ENCODE results near the gene RTN4RL1. TPM values are rescaled to one million over a fixed set of nuclear protein-coding genes. Genes with fewer than 3 reads are reported as not detected.

The RTN4RL1 gene
- total RNA-seq, 1 donor from 2014 or later, result 3.7 TPM

DNA sequence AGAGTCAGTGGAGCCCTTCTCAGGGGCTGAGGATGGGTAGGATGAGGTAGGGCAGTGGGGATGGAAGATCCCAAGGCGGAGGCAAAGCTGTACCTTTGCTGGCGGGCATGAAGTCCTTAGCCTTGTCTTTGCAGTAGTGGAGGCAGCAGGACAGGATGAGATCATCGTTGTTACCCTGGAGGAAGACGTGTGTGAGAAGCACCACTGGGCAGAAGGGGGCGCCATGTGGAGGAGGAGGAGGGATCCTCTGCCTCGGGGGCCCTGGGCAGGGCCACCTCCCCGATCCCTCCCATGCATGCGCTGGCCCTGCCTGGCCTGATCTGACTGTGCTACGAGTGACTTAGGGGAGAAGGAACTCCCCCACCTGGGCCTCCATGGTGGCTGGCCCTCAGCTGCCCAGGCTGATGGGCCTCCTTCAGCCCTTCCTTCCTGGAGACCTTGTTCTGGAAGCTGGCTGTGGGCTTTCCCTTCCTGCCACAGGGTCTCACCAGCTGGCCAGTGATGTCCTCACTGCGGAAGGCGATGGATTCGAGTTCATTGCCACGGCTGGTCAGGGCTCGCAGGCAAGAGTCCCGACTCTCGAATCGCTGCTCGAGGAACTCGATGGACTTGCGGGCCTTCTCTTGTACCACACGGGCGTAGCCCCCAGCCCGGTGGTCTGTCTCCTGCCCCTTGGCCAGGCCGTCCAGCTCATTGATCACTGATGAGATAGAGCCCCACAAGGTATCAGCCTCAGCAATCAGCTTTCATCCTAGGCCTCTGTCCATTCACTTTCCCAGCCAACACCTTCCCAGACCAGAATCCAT lies 40.0 kb upstream of the RTN4RL1 start:
- peaks cover 70% of the 10 kb centered on the region for H3K4me1 ChIP-seq
- TF ChIP-seq CTCF (IDR thresholded peaks at IDR 0.05) (no peak), POLR2A (IDR thresholded peaks at IDR 0.05) (no peak), POLR2AphosphoS5 (IDR thresholded peaks at IDR 0.05; ENCODE audit: insufficient read depth in 1 of 2, low read depth in 1 of 2) (no peak)
- intact Hi-C loops (cut with DNase I), result no loop called here
- H3K36me3 ChIP-seq, result peaks cover 0 to 12% of the 10 kb centered on the region in 2 donors
- DNase-seq (ENCODE audit: extremely low spot score in 2 of 2), result no peak
- H3K27ac ChIP-seq, result peak overlapping the region; percentile 95
- no peaks in the 10 kb centered on the region for H3K9me3 ChIP-seq
- H3K27me3 ChIP-seq, result no peaks in the 10 kb centered on the region
- H3K4me3 ChIP-seq, result no peak overlapping the region

GRCh38 chr17:2064520-2064971 lies 39.4 kb upstream of the RTN4RL1 start:
- no peaks in the 10 kb centered on the region for H3K27me3 ChIP-seq
- H3K4me1 ChIP-seq, result peaks cover 76% of the 10 kb centered on the region
- TF ChIP-seq CTCF (IDR thresholded peaks at IDR 0.05) (no peak), POLR2AphosphoS5 (IDR thresholded peaks at IDR 0.05; ENCODE audit: insufficient read depth in 1 of 2, low read depth in 1 of 2) (peak in 1 of 2 donors; percentile 10)
- H3K27ac ChIP-seq, result peak overlapping the region; percentile 95
- intact Hi-C loops (cut with DNase I), result no loop called here
- peaks cover 0 to 12% of the 10 kb centered on the region in 2 donors for H3K36me3 ChIP-seq
- no peak overlapping the region for H3K4me3 ChIP-seq
- DNase-seq (ENCODE audit: extremely low spot score in 2 of 2), result no peak
- no peaks in the 10 kb centered on the region for H3K9me3 ChIP-seq

DNA sequence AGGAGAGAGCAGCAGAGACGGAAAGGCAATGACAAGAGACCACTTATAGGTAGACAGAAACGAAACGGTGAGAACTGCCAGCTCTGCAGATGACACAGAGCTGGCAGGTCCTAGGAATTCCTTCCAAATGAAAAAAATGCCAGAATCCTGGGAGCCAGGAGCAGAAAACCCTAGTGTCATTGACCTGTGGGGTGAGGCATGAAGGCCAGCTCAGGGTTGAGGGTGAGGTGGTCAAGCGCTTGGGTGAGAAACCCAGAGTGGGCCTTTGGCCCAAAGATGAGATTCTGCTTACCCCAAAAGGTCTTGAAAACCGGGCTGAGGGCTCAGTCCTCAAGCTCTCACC lies 39.0 kb upstream of the RTN4RL1 start:
- intact Hi-C loops (cut with DNase I), result no loop called here
- no peak for DNase-seq (ENCODE audit: extremely low spot score in 2 of 2)
- Histone ChIP-seq H3K27ac (peak overlapping the region; percentile 95), H3K9me3 (no peaks in the 10 kb centered on the region), H3K4me1 (peaks cover 80% of the 10 kb centered on the region), H3K36me3 (peaks cover 0 to 15% of the 10 kb centered on the region in 2 donors), H3K27me3 (no peaks in the 10 kb centered on the region), H3K4me3 (no peak overlapping the region)
- TF ChIP-seq POLR2A (IDR thresholded peaks at IDR 0.05), result no peak
- no peak for TF ChIP-seq CTCF (IDR thresholded peaks at IDR 0.05)
- TF ChIP-seq POLR2AphosphoS5 (IDR thresholded peaks at IDR 0.05; ENCODE audit: insufficient read depth in 1 of 2, low read depth in 1 of 2), result no peak

- intact Hi-C loops (cut with DNase I), result no loop called here
- TF ChIP-seq CTCF (IDR thresholded peaks at IDR 0.05) (no peak), POLR2AphosphoS5 (IDR thresholded peaks at IDR 0.05; ENCODE audit: insufficient read depth in 1 of 2, low read depth in 1 of 2) (no peak), POLR2A (IDR thresholded peaks at IDR 0.05) (no peak)
- Histone ChIP-seq H3K27me3 (no peaks in the 10 kb centered on the region), H3K4me3 (no peak overlapping the region), H3K4me1 (peaks cover 82% of the 10 kb centered on the region), H3K9me3 (no peaks in the 10 kb centered on the region), H3K27ac (peak overlapping the region; percentile 95), H3K36me3 (peaks cover 0 to 21% of the 10 kb centered on the region in 2 donors)
- no peak for DNase-seq (ENCODE audit: extremely low spot score in 2 of 2)
Observed at GRCh38 chr17:2063261-2064146, 38.4 kb upstream of the RTN4RL1 start.

Data from vagina (tissue), 2 donors.